Osteoblast (primary cell): Measurements from ENCODE around the gene TNFSF13B. TPM values are rescaled to one million over a fixed set of nuclear protein-coding genes. Genes with fewer than 3 reads are reported as not detected.
"Not testable (repeated sequence)": the region's sequence is repeated elsewhere in the genome, so short reads cannot be mapped to it uniquely, and the experiment has no call there.

ENCODE experiments used
- DNase-seq: peaks from one replicate; pipeline ENCODE4 v3.0.0; 2011; ENCODE audit warnings: low spot score, mixed read lengths; ENCODE audit not compliant: insufficient read length; ENCODE audit errors: missing footprints
- H2AFZ ChIP-seq: 2 replicates; pipeline ENCODE4 v1.6.0; 2011; ENCODE audit warnings: mild to moderate bottlenecking, low read length
- H3K27ac ChIP-seq: 2 replicates; pipeline ENCODE4 v1.5.1; 2011; ENCODE audit warnings: mild to moderate bottlenecking, low read depth, low read length, moderate library complexity
- H3K27me3 ChIP-seq: 2 replicates; pipeline ENCODE4 v1.6.0; 2012; ENCODE audit warnings: mild to moderate bottlenecking, control low read depth, inconsistent platforms, low read length, moderate library complexity; ENCODE audit not compliant: insufficient read depth
- H3K36me3 ChIP-seq: 2 replicates; pipeline ENCODE4 v1.5.1; 2011; ENCODE audit warnings: mild to moderate bottlenecking, low read length, control low read depth, moderate library complexity; ENCODE audit not compliant: insufficient read depth
- H3K4me1 ChIP-seq: 2 replicates; pipeline ENCODE4 v1.5.1; 2011; ENCODE audit warnings: mild to moderate bottlenecking, low read length, control low read depth, moderate library complexity; ENCODE audit not compliant: insufficient read depth
- H3K4me2 ChIP-seq: 2 replicates; pipeline ENCODE4 v1.6.0; 2011; ENCODE audit warnings: mild to moderate bottlenecking, low read length; ENCODE audit not compliant: insufficient read depth
- H3K4me3 ChIP-seq: fragments of 200-600 bp; sonication (generic); 3 replicates; pipeline ENCODE4 v1.5.1; 2012; ENCODE audit warnings: mild to moderate bottlenecking, low read length, inconsistent platforms; ENCODE audit not compliant: insufficient read depth
- H3K79me2 ChIP-seq: 2 replicates; pipeline ENCODE4 v1.6.0; 2012; ENCODE audit warnings: mild to moderate bottlenecking, low read length, control low read depth, inconsistent platforms; ENCODE audit not compliant: insufficient read depth
- H3K9me3 ChIP-seq: 2 replicates; pipeline ENCODE4 v1.5.1; 2011; ENCODE audit warnings: low read depth, low read length, control low read depth
- H4K20me1 ChIP-seq: 2 replicates; pipeline ENCODE4 v1.6.0; 2012; ENCODE audit warnings: mild to moderate bottlenecking, low read length, control low read depth; ENCODE audit not compliant: insufficient read depth
- CTCF ChIP-seq: IDR thresholded peaks from 2 replicates; pipeline ENCODE4 v1.5.1; 2011; ENCODE audit warnings: mild to moderate bottlenecking, low read depth, low read length, moderate library complexity; ENCODE audit errors: extremely low read depth
- total RNA-seq: library from RNA; depleted of rRNA; stranded (reverse); fragments of >200 nt; gene quantifications from 2 replicates; pipeline ENCODE4 v1.2.3, GENCODE V29; 2012

TNFSF13B gene
- total RNA-seq, 1 donor = 2.2 TPM

- no peak overlapping the region for H3K4me2 ChIP-seq
- no peak overlapping the region for H2AFZ ChIP-seq
- TF ChIP-seq CTCF = no peak
- no peaks in the 10 kb centered on the region for H3K9me3 ChIP-seq
- H3K27me3 ChIP-seq = no peaks in the 10 kb centered on the region
- no peak overlapping the region for H3K4me3 ChIP-seq
- no peaks in the 10 kb centered on the region for H3K36me3 ChIP-seq
- H4K20me1 ChIP-seq = no peaks in the 10 kb centered on the region
- H3K4me1 ChIP-seq = no peaks in the 10 kb centered on the region
- no peak for DNase-seq
- no peaks in the 10 kb centered on the region for H3K79me2 ChIP-seq
- H3K27ac ChIP-seq = no peak overlapping the region
These were observed 36.1 kb downstream of the TNFSF13B start for GRCh38 chr13:108305655-108306054.

GRCh38 chr13:108306860-108307259 is 37.3 kb downstream of the TNFSF13B start:
- Histone ChIP-seq H3K9me3 (no peaks in the 10 kb centered on the region), H3K79me2 (no peaks in the 10 kb centered on the region), H3K27me3 (no peaks in the 10 kb centered on the region), H4K20me1 (no peaks in the 10 kb centered on the region), H3K4me1 (no peaks in the 10 kb centered on the region), H3K36me3 (no peaks in the 10 kb centered on the region), H3K27ac (no peak overlapping the region), H3K4me3 (no peak overlapping the region), H2AFZ (no peak overlapping the region), H3K4me2 (no peak overlapping the region)
- no peak for DNase-seq
- no peak for TF ChIP-seq CTCF

- H2AFZ ChIP-seq, H3K9me3 ChIP-seq, H3K79me2 ChIP-seq, H3K4me2 ChIP-seq, H3K27me3 ChIP-seq, DNase-seq, H3K27ac ChIP-seq, H3K36me3 ChIP-seq, H4K20me1 ChIP-seq, H3K4me3 ChIP-seq, H3K4me1 ChIP-seq: not testable (repeated sequence)
These were observed 42.1 kb downstream of the TNFSF13B start for GRCh38 chr13:108311596-108311995.

GRCh38 chr13:108313382-108313781 is 43.9 kb downstream of the TNFSF13B start:
- DNase-seq = no peak

More at GRCh38 chr13:108313382-108313781, 43.9 kb downstream of the TNFSF13B start:
- H3K27ac ChIP-seq = no peak overlapping the region
- no peak overlapping the region for H3K4me2 ChIP-seq
- no peak overlapping the region for H3K4me3 ChIP-seq
- H3K79me2 ChIP-seq = no peaks in the 10 kb centered on the region
- H2AFZ ChIP-seq = no peak overlapping the region
- TF ChIP-seq CTCF = no peak
- no peaks in the 10 kb centered on the region for H3K36me3 ChIP-seq
- H3K27me3 ChIP-seq = no peaks in the 10 kb centered on the region
- H4K20me1 ChIP-seq = no peaks in the 10 kb centered on the region
- H3K9me3 ChIP-seq = no peaks in the 10 kb centered on the region
- H3K4me1 ChIP-seq = no peaks in the 10 kb centered on the region
